Neural progenitor cell (in vitro differentiated cells): ENCODE data around the gene ZDHHC11. TPM values are rescaled to one million over a fixed set of nuclear protein-coding genes. Genes with fewer than 3 reads are reported as not detected.

Source experiments
- DNase-seq: peaks from one replicate; pipeline ENCODE4 v3.0.0-alpha.2; 2016; ENCODE audit warnings: low spot score
- H2AFZ ChIP-seq: fragments of 200-600 bp; sonication (generic); replicated peaks from 2 replicates; pipeline ENCODE4 v1.6.1; 2016; ENCODE audit warnings: antibody characterized with exemption
- H3F3A ChIP-seq: fragments of 200-600 bp; sonication (generic); 2 replicates; pipeline ENCODE4 v1.6.1; 2016; ENCODE audit warnings: antibody characterized with exemption, low read depth
- H3K27ac ChIP-seq: fragments of 200-600 bp; sonication (generic); 2 replicates; pipeline ENCODE4 v1.5.1; 2016; ENCODE audit warnings: mild to moderate bottlenecking
- H3K27me3 ChIP-seq: fragments of 200-600 bp; sonication (generic); 2 replicates; pipeline ENCODE4 v1.6.1; 2016; ENCODE audit warnings: mild to moderate bottlenecking, moderate library complexity
- H3K36me3 ChIP-seq: fragments of 200-600 bp; sonication (generic); 2 replicates; pipeline ENCODE4 v1.5.1; 2016
- H3K4me1 ChIP-seq: fragments of 200-600 bp; sonication (generic); 2 replicates; pipeline ENCODE4 v1.6.1; 2016; ENCODE audit warnings: mixed run types
- H3K4me2 ChIP-seq: fragments of 200-600 bp; sonication (generic); 2 replicates; pipeline ENCODE4 v1.6.1; 2016
- H3K4me3 ChIP-seq: fragments of 200-600 bp; sonication (generic); 2 replicates; pipeline ENCODE4 v1.5.1; 2016
- H3K79me2 ChIP-seq: fragments of 200-600 bp; sonication (generic); 2 replicates; pipeline ENCODE4 v1.6.1; 2016; ENCODE audit warnings: low read depth
- H3K9ac ChIP-seq: fragments of 200-600 bp; sonication (generic); 2 replicates; pipeline ENCODE4 v1.6.1; 2016
- H3K9me3 ChIP-seq: fragments of 200-600 bp; sonication (generic); 2 replicates; pipeline ENCODE4 v1.5.1; 2016; ENCODE audit warnings: low read depth
- H4K20me1 ChIP-seq: fragments of 200-600 bp; sonication (generic); 2 replicates; pipeline ENCODE4 v1.6.1; 2016; ENCODE audit warnings: low read depth
- H3K27ac Mint-ChIP-seq: 3 replicates; pipeline ENCODE4 v1.8.0; 2021; ENCODE audit warnings: mixed read lengths
- H3K27me3 Mint-ChIP-seq: 2 replicates; pipeline ENCODE4 v1.8.0; 2022; ENCODE audit warnings: low read depth, mild to moderate bottlenecking, inconsistent platforms, moderate library complexity, mixed read lengths; ENCODE audit not compliant: insufficient read depth
- H3K36me3 Mint-ChIP-seq: 3 replicates; pipeline ENCODE4 v1.8.0; 2021; ENCODE audit warnings: mixed read lengths
- H3K4me1 Mint-ChIP-seq: 3 replicates; pipeline ENCODE4 v1.8.0; 2021; ENCODE audit warnings: mixed read lengths
- H3K4me3 Mint-ChIP-seq: 3 replicates; pipeline ENCODE4 v1.8.0; 2021; ENCODE audit warnings: mild to moderate bottlenecking, moderate library complexity, mixed read lengths
- H3K9me3 Mint-ChIP-seq: 3 replicates; pipeline ENCODE4 v1.8.0; 2020; ENCODE audit warnings: mixed read lengths
- EZH2 ChIP-seq: fragments of 200-600 bp; sonication (generic); IDR thresholded peaks from 2 replicates; pipeline ENCODE4 v1.6.1; 2017; ENCODE audit warnings: antibody characterized with exemption, mild to moderate bottlenecking, moderate library complexity
- EZH2phosphoT487 ChIP-seq: fragments of 200-600 bp; sonication (generic); IDR thresholded peaks from 2 replicates; pipeline ENCODE4 v1.6.1; 2017; ENCODE audit warnings: antibody characterized with exemption
- total RNA-seq: library from RNA; depleted of rRNA; stranded (reverse); fragments of >200 nt; gene quantifications from 2 replicates; pipeline ENCODE4 v1.2.3, GENCODE V29; 2015; ENCODE audit warnings: low replicate concordance
- TF ChIP-seq, protein P1 (sequence below): fragments of 200-600 bp; sonication (generic); IDR thresholded peaks from 2 replicates; pipeline ENCODE4 v1.5.1; 2017; ENCODE audit warnings: antibody characterized with exemption, mild to moderate bottlenecking

ZDHHC11 gene
- total RNA-seq, 1 donor from 2014 or later = 0.92 TPM

DNA sequence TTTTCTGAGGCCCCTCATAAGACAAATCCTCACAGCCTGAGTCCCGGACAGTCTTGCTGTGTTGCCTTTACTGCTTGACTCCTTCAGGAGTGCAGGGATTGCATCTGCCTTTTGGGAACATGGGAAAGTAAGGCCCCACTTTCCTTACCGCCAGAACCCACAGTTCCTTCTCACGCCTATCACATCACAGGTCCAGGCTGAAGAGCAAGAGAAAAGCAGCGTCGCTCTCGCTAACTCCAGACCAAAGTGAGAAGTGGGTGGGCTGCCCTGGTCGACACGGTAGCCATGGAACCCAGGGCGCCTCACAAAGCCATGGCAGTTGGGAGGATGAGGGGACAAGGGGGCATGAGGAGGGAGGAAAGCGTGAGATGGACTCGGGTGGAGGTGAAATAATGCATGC is 7.9 kb upstream of the ZDHHC11 start:
- Histone ChIP-seq H3K9ac (no peak overlapping the region), H3K27ac (no peak overlapping the region), H3F3A (no peaks in the 10 kb centered on the region), H4K20me1 (no peaks in the 10 kb centered on the region), H2AFZ (no peak overlapping the region), H3K4me1 (no peaks in the 10 kb centered on the region), H3K27me3 (no peaks in the 10 kb centered on the region), H3K79me2 (no peaks in the 10 kb centered on the region), H3K4me2 (no peak overlapping the region), H3K9me3 (no peaks in the 10 kb centered on the region), H3K4me3 (no peak overlapping the region), H3K36me3 (no peaks in the 10 kb centered on the region)
- peaks cover 4% of the 10 kb centered on the region for H3K36me3 Mint-ChIP-seq
- no peak for DNase-seq
- no peaks in the 10 kb centered on the region for H3K4me1 Mint-ChIP-seq
- H3K27ac Mint-ChIP-seq = peak overlapping the region; percentile 67
- H3K9me3 Mint-ChIP-seq = no peaks in the 10 kb centered on the region
- TF ChIP-seq, protein P1, sequence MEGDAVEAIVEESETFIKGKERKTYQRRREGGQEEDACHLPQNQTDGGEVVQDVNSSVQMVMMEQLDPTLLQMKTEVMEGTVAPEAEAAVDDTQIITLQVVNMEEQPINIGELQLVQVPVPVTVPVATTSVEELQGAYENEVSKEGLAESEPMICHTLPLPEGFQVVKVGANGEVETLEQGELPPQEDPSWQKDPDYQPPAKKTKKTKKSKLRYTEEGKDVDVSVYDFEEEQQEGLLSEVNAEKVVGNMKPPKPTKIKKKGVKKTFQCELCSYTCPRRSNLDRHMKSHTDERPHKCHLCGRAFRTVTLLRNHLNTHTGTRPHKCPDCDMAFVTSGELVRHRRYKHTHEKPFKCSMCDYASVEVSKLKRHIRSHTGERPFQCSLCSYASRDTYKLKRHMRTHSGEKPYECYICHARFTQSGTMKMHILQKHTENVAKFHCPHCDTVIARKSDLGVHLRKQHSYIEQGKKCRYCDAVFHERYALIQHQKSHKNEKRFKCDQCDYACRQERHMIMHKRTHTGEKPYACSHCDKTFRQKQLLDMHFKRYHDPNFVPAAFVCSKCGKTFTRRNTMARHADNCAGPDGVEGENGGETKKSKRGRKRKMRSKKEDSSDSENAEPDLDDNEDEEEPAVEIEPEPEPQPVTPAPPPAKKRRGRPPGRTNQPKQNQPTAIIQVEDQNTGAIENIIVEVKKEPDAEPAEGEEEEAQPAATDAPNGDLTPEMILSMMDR = no peak
- TF ChIP-seq EZH2phosphoT487 (no peak), EZH2 (no peak)
- no peak overlapping the region for H3K4me3 Mint-ChIP-seq
- peaks cover 10% of the 10 kb centered on the region for H3K27me3 Mint-ChIP-seq

DNA sequence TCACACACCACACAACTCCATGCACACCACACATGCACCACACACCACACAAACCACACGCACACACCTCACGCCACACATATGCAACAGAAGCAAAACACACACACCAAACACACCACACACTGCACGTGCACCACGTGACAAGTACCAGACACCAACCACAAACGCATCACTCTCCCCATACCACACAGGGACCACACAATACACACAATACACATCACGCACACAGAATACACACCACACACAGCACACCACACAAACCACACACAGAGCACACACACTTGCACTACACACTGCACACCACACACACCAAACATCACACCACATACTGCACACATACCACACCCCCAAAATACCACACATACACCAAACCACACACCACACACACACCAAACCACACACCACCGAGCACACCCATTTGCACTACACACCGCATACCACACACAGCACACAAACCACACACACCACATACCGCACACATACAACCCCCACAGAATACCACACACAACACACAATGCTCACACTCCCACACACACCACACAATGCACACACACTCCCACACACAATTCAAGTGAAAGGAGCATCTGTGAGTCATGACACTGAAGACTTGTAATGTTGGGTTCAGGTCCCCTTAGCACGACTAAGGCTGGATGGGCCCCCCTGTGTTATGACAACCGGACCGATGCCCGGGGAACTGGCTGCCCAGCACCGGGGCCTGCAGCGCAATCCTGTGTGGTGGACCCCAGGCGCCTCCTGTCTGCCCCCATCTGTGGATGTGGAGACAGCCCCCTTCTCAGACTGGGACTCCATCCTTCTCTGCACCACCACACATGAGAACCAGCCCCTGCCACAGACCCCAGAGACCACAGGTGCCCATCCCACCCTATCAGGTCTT is 6.0 kb upstream of the ZDHHC11 start:
- Histone ChIP-seq H4K20me1 (no peaks in the 10 kb centered on the region), H3K4me3 (no peak overlapping the region), H2AFZ (no peak overlapping the region), H3F3A (no peaks in the 10 kb centered on the region), H3K27me3 (no peaks in the 10 kb centered on the region), H3K27ac (no peak overlapping the region), H3K9ac (no peak overlapping the region), H3K9me3 (no peaks in the 10 kb centered on the region), H3K79me2 (no peaks in the 10 kb centered on the region), H3K4me2 (no peak overlapping the region), H3K4me1 (no peaks in the 10 kb centered on the region), H3K36me3 (no peaks in the 10 kb centered on the region)
- DNase-seq = no peak
- Mint-ChIP-seq H3K4me3 (no peak overlapping the region), H3K4me1 (no peaks in the 10 kb centered on the region), H3K9me3 (no peaks in the 10 kb centered on the region), H3K27me3 (peaks cover 12% of the 10 kb centered on the region), H3K36me3 (no peaks in the 10 kb centered on the region), H3K27ac (no peak overlapping the region)
- TF ChIP-seq, protein P1 = no peak
- TF ChIP-seq EZH2 = no peak
- TF ChIP-seq EZH2phosphoT487 = no peak

DNA sequence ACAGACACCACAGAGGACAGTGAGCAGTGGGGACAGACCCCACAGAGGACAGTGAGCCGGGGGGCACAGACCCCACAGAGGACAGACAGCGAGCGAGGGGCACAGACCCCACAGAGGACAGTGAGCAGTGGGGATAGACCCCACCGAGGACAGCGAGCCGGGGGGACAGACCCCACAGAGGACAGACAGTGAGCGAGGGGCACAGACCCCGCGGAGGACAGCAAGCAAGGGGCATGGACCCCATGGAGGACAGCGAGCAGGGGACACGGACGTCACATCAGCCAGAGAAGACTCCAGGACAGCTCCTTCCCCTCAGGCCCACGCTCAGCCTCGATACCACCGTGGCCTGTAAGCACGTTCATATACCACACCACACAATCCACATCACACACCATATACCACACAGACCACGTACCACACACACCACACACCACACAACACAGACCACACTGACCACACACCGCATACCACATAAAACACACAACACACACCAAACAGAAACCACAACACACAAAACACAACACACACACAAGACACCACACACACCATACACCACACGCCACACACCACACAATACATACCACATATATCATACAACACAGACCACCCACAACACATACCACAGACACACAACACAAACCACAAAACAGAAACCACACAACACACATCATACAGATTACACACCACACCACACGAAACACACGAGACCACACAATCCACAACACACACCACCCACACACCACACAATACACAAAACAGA is 5.2 kb upstream of the ZDHHC11 start:
- no peak overlapping the region for H3K27ac Mint-ChIP-seq
- H3K9ac ChIP-seq = no peak overlapping the region
- peaks cover under 1% of the 10 kb centered on the region for H3K4me1 ChIP-seq
- H2AFZ ChIP-seq = no peak overlapping the region
- no peak overlapping the region for H3K27ac ChIP-seq
- H3K4me3 Mint-ChIP-seq = no peak overlapping the region
- H3K4me1 Mint-ChIP-seq = peaks cover 4% of the 10 kb centered on the region
- no peaks in the 10 kb centered on the region for H3K79me2 ChIP-seq
- no peaks in the 10 kb centered on the region for H3K9me3 ChIP-seq
- TF ChIP-seq, protein P1 = no peak
- no peak for TF ChIP-seq EZH2
- TF ChIP-seq EZH2phosphoT487 = no peak
- H3K27me3 Mint-ChIP-seq = peaks cover 11% of the 10 kb centered on the region
- H3K36me3 ChIP-seq = no peaks in the 10 kb centered on the region
- no peak for DNase-seq
- no peak overlapping the region for H3K4me2 ChIP-seq
- H4K20me1 ChIP-seq = no peaks in the 10 kb centered on the region
- no peaks in the 10 kb centered on the region for H3K27me3 ChIP-seq
- no peak overlapping the region for H3K4me3 ChIP-seq
- H3K9me3 Mint-ChIP-seq = no peaks in the 10 kb centered on the region
- no peaks in the 10 kb centered on the region for H3F3A ChIP-seq
- no peaks in the 10 kb centered on the region for H3K36me3 Mint-ChIP-seq
